Thoracic aorta (tissue), 2 donors: ENCODE results near the gene BPGM. TPM values are rescaled to one million over a fixed set of nuclear protein-coding genes. Genes with fewer than 3 reads are reported as not detected.
A peak's percentile ranks its signal among the peaks of the same experiment; 100 is the strongest.

Experiments used
- ATAC-seq: fragments of 150-250 bp; one replicate; pipeline ENCODE4 v1.8.0; 2017; ENCODE audit warnings: low read depth; ENCODE audit not compliant: insufficient number of reproducible peaks, low FRiP score
- DNase-seq: peaks from one replicate; pipeline ENCODE4 v3.0.0-alpha.2; 2020; ENCODE audit warnings: low spot score
- H3K27ac ChIP-seq, 2 donors: fragments of 200-600 bp; sonication (generic); 1 replicate in 1 of 2; 2 replicates in 1 of 2; pipeline ENCODE4 v1.5.1; 2016; ENCODE audit warnings: mild to moderate bottlenecking in 2 of 2, moderate library complexity in 2 of 2
- H3K27me3 ChIP-seq: fragments of 200-600 bp; sonication (generic); replicated peaks from 2 replicates; pipeline ENCODE4 v1.6.0; 2016; ENCODE audit warnings: mild to moderate bottlenecking; ENCODE audit not compliant: insufficient read depth
- H3K36me3 ChIP-seq: fragments of 200-600 bp; sonication (generic); one replicate; pipeline ENCODE4 v1.5.1; 2016
- H3K4me1 ChIP-seq, 2 donors: fragments of 200-600 bp; sonication (generic); 1 replicate in 1 of 2; 2 replicates in 1 of 2; pipeline versions ENCODE4 v1.5.1 to v1.6.0; 2016; ENCODE audit warnings: low read depth in 2 of 2, mild to moderate bottlenecking in 1 of 2; ENCODE audit not compliant: control insufficient read depth in 1 of 2
- H3K4me3 ChIP-seq: fragments of 200-600 bp; sonication (generic); 2 replicates; pipeline ENCODE4 v1.5.1; 2016; ENCODE audit warnings: mild to moderate bottlenecking
- H3K9me3 ChIP-seq: fragments of 200-600 bp; sonication (generic); 2 replicates; pipeline ENCODE4 v1.5.1; 2016
- total RNA-seq, 2 donors: library from RNA; depleted of rRNA; stranded (reverse); fragments of >200 nt; gene quantifications; one replicate each; pipeline versions ENCODE4 v1.1.0 to v1.2.3, GENCODE V29; 2016
- TF ChIP-seq, protein P1 (sequence below): fragments of 200-600 bp; sonication (generic); IDR thresholded peaks from one replicate; pipeline ENCODE4 v1.5.1; 2019; ENCODE audit warnings: antibody characterized with exemption

Gene BPGM
- total RNA-seq, 2 donors from 2014 or later, result 20.0 to 22.3 TPM

DNA sequence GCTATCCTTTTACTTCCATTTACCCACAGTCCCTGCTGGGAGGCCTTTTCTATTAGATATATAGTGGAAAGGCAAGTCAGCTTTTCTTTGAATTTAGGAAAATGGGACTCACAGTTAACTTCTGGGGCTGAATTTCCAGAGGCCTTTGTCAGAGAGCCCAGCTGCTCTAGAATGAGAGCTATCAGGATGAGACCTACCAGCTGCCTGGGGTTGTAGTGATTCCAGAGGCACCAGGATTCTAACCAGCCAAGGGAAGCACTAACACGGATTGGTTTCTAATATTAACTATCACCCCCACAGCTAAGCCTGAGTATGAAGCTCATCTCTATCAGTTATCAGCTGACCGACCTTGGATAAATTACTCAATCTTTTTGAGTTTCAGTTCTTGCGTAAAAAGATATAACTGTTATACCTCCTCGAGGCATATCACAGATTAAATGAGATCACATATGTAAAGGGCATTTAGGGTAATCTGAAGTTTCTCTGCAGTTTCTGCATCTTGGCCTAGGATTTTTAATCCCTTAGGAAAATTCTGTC is 76.2 kb downstream of the BPGM start:
- H3K27ac ChIP-seq, result peak overlapping the region; percentile 39 to 54
- no peak for ATAC-seq

DNA sequence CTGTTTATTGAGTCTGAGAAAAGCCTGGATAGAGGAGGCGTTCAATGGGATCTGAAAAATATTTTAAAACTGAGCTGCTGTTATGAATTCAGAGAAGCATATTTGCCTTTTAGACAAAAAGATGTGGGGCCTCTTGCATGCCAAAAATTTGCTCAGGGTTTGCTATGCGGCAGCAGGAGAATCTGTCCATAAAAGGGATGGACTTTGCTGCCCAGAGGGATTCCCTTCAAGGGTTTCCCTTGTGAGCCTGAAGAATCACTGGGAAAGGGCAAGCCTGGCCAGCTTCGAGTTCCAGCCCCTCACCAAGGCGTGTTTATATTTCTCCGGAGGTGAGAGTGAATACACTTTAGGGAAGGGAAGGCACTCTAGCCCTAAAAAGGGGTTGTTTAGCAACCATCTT is 77.2 kb downstream of the BPGM start:
- ATAC-seq, result peak; percentile 46

More for the DNA sequence above, 76.2 kb downstream of the BPGM start:
- no peaks in the 10 kb centered on the region for H3K9me3 ChIP-seq
- peaks cover 10 to 57% of the 10 kb centered on the region in 2 donors for H3K4me1 ChIP-seq
- DNase-seq, result no peak
- no peaks in the 10 kb centered on the region for H3K36me3 ChIP-seq
- no peak overlapping the region for H3K4me3 ChIP-seq
- TF ChIP-seq, protein P1, sequence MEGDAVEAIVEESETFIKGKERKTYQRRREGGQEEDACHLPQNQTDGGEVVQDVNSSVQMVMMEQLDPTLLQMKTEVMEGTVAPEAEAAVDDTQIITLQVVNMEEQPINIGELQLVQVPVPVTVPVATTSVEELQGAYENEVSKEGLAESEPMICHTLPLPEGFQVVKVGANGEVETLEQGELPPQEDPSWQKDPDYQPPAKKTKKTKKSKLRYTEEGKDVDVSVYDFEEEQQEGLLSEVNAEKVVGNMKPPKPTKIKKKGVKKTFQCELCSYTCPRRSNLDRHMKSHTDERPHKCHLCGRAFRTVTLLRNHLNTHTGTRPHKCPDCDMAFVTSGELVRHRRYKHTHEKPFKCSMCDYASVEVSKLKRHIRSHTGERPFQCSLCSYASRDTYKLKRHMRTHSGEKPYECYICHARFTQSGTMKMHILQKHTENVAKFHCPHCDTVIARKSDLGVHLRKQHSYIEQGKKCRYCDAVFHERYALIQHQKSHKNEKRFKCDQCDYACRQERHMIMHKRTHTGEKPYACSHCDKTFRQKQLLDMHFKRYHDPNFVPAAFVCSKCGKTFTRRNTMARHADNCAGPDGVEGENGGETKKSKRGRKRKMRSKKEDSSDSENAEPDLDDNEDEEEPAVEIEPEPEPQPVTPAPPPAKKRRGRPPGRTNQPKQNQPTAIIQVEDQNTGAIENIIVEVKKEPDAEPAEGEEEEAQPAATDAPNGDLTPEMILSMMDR, result no peak
- H3K27me3 ChIP-seq, result no peaks in the 10 kb centered on the region

DNA sequence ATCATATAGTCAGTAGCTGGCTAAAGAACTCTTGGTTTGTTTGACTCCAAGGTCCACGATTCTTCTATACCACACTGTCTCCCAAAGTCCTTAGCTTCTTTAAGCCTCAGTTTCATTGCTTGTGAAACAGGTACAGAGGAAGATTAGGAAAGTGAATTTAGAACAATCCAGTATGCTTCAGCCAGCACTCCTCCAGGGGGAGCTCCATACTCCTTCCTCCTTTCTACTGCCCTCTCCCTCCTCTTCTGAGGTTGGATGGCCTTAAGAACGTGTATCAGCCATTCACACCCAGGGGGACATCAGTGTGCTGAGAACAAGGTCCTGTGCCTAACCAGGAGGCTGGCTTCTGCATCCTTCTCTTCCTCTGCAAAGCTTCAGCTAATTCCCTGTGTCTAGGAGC is 78.0 kb downstream of the BPGM start:
- no peaks in the 10 kb centered on the region for H3K9me3 ChIP-seq
- H3K27ac ChIP-seq, result peak overlapping the region in 1 of 2 donors; percentile 62
- H3K27me3 ChIP-seq, result no peaks in the 10 kb centered on the region
- H3K4me3 ChIP-seq, result no peak overlapping the region
- H3K4me1 ChIP-seq, result peaks cover 17 to 75% of the 10 kb centered on the region in 2 donors
- ATAC-seq (no peak), DNase-seq (no peak)
- no peaks in the 10 kb centered on the region for H3K36me3 ChIP-seq
- TF ChIP-seq, protein P1, result no peak

More for the DNA sequence above, 77.2 kb downstream of the BPGM start:
- Histone ChIP-seq H3K4me3 (peak overlapping the region; percentile 30), H3K27ac (peak overlapping the region; percentile 54 to 62), H3K9me3 (no peaks in the 10 kb centered on the region), H3K27me3 (no peaks in the 10 kb centered on the region), H3K36me3 (no peaks in the 10 kb centered on the region), H3K4me1 (peaks cover 10 to 68% of the 10 kb centered on the region in 2 donors)
- TF ChIP-seq, protein P1, result no peak
- DNase-seq, result no peak

DNA sequence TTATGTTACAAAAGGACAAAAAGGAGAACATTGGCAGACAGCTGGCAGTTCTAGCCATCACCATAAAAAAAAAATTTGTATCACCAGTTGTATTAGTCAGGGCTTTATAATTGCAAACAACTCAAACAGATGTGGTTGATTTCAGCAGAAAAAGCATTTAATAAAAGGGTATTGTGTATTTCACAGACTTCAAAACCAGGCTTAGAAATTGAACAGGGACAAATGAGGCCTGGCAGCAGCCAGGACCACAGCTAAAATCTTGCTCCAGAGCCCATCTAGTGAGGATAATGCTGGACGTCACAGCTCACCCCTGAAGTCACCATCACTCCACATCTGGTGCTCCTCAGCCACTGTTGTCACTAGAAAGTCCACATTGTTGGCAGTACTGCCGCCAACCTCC is 79.9 kb downstream of the BPGM start:
- H3K36me3 ChIP-seq, result no peaks in the 10 kb centered on the region
- H3K27ac ChIP-seq, result peak overlapping the region; percentile 94 to 95
- H3K9me3 ChIP-seq, result no peaks in the 10 kb centered on the region
- no peak for ATAC-seq
- TF ChIP-seq, protein P1, result no peak
- H3K4me1 ChIP-seq, result peaks cover 32 to 75% of the 10 kb centered on the region in 2 donors
- DNase-seq, result no peak
- H3K27me3 ChIP-seq, result no peaks in the 10 kb centered on the region
- no peak overlapping the region for H3K4me3 ChIP-seq

DNA sequence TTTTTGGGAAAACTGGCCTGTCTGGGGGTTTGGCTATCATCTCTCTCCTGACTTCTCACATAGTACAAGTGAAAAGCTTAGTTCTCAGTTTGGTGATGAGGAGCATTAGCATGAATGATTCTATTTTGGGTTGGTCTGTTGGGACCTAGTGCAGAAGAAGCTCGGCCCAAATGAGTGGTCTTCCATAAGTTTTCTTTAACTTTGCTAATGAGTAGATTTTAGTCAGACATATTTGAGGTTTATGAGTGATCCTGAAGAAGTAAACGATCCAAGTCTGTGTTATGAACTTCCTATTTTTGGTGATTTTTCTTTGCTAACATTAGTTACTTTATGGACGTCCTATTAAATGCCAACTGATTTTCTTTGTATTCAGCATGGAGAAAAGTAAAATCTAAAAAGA is 81.1 kb downstream of the BPGM start:
- DNase-seq (no peak), ATAC-seq (no peak)
- Histone ChIP-seq H3K4me3 (no peak overlapping the region), H3K27me3 (no peaks in the 10 kb centered on the region), H3K36me3 (no peaks in the 10 kb centered on the region), H3K4me1 (peaks cover 36 to 79% of the 10 kb centered on the region in 2 donors), H3K9me3 (no peaks in the 10 kb centered on the region), H3K27ac (peak overlapping the region; percentile 94 to 95)
- TF ChIP-seq, protein P1, result no peak

Other genes starting within 250 kb of the BPGM start
- gene AKR1B1, start 187.8 kb upstream of the BPGM start, total RNA-seq, result 100 to 1,000 TPM in 1 of 2 donors, 10 to 100 TPM in 1; 97.4 to 116 TPM
- gene AKR1B10, start 119.3 kb upstream of the BPGM start, total RNA-seq, result 1 to 10 TPM; 1.4 to 5.9 TPM
- under 1 TPM; 0.27 to 0.28 TPM for gene AKR1B15, start 97.7 kb upstream of the BPGM start, total RNA-seq
- 1,000 to 10,000 TPM in 1 of 2 donors, 100 to 1,000 TPM in 1; 912 to 1,038 TPM for gene CALD1, start 132.8 kb downstream of the BPGM start, total RNA-seq